HG03025 (cell line): ENCODE results near the gene FCGR2B.
"Not testable (repeated sequence)": the region's sequence is repeated elsewhere in the genome, so short reads cannot be mapped to it uniquely, and the experiment has no call there.

Experiments
- ATAC-seq: cut with Tn5 transposase; IDR thresholded peaks from one replicate; pipeline ENCODE4 v1.9.1; 2021; ENCODE audit warnings: mild to moderate bottlenecking, moderate library complexity; ENCODE audit not compliant: unreplicated experiment, low FRiP score

FCGR2B gene

DNA sequence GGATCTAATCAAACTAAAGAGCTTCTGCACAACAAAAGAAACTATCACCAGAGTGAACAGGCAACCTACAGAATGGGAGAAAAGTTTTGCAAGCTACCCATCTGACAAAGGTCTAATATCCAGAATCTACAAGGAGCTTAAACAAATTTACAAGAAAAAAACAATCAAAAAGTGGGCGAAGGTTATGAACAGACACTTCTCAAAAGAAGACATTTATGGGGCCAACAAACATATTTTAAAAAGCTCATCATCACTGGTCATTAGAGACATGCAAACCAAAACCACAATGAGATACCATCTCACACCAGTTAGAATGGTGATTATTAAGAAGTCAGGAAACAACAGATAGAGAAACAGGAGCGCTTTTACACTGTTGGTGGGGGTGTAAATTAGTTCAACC is 35.4 kb downstream of the FCGR2B start:
- ATAC-seq, result not testable (repeated sequence)

DNA sequence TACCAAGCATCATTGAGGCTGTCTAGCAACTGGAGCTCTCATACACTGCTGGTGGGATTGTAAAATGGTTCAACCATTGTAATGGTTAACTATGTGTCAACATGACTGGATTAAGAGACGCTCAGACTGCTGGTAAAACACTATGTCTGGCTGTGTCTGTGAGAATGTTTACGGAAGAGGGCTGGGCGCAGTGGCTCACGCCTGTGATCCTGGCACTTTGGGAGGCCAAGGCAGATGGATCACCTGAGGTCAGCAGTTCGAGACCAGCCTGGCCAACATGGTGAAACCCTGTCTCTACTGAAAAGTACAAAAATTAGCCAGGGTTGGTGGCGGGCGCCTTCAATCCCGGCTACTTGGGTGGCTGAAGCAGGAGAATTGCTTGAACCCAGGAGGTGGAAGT is 39.3 kb downstream of the FCGR2B start:
- no peak for ATAC-seq

DNA sequence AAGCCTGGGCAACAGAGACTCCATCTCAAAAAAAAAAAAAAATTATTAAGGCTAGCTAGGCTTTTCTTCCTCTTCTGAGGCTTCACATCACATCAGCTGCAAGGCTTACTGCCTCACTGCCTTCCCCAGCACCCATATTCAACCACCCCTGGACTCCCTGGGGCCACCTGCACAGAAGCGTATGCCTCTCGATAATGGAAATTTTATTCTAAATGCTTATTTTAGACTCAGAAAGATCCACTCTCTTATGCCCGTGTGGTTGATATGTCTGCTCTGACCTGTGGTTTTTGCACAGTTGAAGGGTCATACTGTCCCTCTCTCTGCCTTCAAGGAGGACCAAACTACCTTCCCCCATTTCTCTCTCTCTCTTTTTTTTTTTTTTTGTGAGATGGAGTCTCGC is 42.6 kb downstream of the FCGR2B start:
- ATAC-seq, result no peak

DNA sequence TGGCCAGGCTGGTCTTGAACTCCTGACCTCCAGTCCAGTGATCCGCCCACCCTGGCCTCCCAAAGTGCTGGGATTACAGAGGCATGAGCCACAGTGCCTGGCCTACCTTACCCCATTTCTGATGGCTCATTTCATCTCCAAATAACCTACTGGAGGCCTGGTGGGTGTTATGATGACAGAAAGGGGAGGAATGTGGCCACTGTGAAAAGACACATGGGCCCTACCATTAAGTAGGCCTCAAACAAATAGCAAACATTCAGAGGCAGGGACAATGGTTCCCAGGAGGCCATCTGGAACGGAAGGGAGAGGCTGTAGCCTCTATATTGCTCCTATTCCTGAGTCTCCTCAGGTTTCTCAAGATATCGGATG is 43.2 kb downstream of the FCGR2B start:
- ATAC-seq, result no peak

DNA sequence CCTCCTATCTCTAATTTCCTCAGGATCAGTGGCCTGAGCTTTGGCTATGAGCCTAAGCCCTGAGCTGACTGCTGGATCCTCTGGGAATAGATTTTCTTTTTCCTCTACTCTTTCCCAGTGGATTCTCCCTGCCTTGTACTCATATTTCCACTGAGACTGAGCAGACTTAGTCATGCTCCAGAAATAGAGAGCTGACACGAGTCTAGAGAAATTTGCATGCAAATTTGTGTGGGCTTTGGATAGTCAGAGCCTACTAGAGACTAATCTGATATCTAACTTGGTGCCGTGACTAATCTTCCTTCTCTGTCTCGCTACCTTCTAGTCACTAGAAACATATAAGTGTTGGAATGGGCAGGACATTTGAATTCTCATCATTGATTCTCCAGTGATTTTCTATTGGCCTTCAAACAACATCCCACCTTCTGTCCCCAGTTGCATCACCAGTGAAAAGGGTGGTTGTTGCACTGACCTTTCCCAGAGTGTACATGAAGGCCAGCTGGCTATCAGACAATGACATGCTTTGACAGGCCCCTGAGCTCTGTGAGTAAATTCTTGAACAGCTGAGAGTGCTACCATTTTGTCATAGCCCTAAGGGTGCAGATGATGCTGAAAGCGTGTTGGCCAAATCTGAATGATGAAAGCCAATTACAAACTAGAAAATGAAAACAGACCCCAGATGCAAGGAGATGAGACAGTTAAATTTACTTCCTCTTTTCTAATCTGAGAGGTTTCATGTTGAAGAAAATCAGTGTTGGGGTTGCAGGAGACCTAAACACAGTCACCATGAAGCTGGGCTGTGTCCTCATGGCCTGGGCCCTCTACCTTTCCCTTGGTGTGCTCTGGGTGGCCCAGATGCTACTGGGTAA is 43.8 kb downstream of the FCGR2B start, which contains the start of gene FCRLA:
Gene FCRLA, plus strand, starts transcription at position 748 of the 866 bp plus-strand sequence. Its CDS starts 36 bp downstream, at position 784.
- peak; percentile 54 for ATAC-seq

DNA sequence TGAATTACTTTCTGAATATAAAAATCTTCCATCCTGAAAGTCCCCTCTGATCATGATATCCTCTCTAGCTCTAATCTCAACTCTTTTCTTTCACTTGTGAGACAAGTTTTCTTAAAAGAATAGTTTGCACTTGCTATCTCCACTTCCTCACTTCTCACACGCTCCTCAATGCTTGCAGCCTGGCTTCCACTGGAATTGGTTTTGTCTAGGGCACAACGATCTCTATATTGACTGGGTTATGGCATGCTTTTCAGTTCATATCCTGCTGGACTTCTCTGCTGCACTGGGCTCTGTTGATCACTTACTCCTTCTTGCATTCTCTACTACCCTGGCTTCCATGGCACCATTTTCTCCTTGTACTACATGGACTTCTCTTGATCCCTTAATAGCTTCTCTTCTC is 44.6 kb downstream of the FCGR2B start:
- no peak for ATAC-seq

DNA sequence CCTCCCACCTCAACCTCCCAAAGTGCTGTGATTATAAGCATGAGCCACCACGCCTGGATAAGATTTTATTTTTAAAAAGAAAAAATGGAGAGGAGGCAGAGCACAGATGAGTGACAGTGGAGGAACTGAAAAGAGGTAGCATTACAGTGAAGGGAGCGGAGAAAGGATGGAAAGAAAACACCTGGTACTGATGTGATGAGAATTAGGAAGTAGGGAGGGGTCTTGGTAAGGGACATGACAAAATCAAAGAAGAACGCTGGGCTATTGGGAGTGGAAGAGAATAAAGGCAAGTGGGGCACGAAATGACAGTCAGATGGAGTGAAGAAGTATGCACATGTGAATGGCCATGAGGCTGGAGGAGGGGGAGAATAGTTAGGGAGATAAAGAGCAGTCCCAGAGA is 46.4 kb downstream of the FCGR2B start:
- no peak for ATAC-seq

DNA sequence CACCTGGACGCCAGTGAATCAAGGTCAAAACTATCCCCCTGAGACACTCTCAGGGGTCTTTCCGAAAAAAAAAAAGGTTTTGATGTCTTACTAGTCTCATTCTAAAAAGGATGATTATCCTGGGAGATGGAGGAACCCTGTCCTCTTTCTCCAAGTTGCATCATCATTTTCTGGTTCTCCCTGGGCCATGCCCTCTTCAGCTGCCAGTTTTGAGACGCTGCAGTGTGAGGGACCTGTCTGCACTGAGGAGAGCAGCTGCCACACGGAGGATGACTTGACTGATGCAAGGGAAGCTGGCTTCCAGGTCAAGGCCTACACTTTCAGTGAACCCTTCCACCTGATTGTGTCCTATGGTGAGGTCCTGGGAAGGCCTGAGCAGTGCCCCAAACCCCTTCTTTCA is 47.6 kb downstream of the FCGR2B start:
- ATAC-seq, result no peak

DNA sequence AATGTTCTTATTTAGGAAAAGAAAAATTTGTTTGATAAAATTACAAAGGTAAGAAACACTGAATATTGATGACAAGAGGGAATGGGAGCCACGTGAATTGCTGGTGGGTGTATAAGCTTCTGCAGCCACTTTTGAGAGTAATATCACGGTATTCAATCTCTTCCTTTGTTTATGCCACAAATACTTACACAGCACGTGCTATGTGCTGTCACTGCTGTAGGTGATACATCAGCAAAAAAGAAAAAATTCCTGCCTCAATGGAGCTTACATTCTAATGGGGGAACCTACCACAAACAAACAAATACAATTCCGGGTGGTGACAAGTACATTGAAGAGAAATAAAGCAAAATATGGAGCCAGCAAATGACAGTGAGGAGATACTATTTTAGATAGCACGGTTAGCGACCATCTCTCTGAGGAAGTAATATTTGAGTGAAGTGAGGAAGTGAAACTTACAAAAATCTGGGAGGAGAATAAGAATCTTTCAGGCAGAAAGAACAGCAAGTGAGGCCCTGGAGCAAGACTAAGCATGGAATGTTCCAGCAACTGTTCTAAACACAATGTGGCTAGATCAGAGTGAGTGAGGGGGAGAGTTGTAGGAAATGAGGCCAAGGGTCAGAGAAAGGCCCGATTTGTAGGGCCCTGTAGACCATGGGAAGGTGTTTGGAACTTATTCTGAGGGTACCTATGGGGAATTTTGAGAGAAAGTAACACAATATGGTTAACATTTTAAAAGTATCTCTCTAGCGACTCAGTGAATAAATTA is 55.8 kb downstream of the FCGR2B start:
- ATAC-seq, result no peak

DNA sequence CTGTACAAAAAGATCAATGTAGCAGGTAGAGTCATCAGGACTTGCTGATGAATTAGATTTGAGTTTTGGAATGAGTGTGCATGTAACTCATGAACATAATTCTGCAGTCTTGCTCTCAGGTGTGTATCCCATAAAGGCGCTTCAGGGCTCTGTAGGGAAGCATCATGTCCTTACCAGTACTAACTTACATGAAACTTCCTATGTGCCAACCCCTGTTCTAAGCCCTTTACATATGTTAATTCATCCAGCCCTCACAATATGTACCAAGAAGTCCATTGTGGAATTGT is 56.3 kb downstream of the FCGR2B start:
- no peak for ATAC-seq

DNA sequence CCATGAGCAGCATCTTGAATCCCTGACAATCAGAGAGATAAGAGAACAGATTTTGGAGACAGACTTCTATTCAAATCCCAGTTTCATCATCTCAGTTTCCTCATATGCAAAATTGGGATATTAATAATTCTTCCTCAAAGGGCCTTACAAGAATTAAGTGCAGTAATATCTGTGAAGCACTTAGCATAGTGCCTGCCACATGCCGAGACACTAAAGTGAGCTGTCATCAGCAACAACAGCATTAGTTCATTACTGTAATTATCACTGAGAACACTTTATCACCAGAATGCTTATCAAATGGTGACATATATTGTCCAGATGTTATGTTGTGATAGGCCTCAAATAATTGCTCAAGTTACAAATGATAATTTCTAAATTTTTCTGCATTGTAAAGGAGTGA is 57.5 kb downstream of the FCGR2B start:
- no peak for ATAC-seq

DNA sequence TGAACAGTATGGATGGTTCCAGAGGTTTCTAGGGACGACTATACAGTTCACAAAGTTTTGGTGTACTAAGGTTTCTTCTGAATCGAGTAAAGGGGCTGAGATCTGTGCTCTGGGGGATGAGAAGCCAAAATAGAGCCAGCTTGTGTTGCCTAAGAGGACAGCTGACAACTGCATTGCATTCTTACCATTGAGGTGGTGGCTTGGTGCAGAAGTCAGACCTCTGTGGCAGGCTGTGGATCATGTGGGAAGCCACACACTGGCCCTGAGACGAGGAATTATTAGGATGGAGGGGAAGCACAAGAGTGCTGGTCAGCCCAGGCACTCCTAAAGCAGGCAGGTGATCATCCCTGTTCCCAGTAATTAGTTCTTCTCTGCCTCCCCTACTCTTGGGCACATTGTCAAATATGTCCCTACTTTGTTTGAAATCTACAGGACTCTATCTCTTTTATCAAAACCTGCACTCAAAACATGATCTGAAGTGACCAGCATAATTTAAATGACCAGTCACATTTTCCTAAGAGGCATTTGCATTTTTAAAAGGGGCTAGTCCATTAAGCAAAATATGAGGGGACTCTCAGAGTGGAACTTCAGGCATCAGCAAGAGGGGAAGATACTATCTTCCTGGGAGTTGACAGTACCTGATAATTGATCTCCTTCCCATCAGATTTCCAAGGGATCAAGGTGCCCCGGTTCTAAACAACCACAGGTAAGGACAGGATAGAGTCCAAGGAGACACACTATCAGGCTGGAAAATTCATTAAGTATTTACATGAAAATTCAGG is 58.2 kb downstream of the FCGR2B start, which contains the start of gene FCRLB:
Gene FCRLB, plus strand, starts transcription at position 589 of the 782 bp plus-strand sequence. CDS start 1,129 bp downstream, outside the sequence.
- ATAC-seq, result no peak

DNA sequence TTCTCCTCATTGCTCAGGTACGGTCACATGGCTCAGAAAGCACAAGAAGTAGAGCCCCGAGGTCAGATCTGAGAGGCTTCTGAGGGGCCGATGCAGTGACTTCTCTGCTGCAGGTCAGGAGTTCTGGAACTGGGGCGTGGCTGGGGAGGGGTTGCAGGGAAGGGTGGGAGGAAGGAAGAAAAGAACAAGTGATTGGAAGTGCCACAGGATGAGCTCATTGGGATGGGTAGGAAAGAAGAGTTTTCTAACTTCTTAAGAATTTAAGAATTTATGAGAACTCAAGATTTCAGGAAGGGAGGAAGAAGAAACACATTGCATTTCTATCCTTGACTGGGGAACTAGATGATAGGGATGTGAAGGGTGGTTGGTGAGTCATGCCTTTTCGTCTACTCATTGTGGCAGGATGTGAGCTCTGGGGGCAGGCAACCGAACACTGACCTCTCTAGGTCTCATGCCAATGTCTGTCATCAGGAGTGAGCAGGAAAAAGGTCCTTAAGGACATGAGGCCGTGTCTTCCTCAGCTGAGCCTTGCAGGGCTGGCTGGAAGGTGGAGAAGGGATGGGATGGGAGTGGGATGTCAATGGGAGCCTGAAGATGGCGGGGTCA is 58.9 kb downstream of the FCGR2B start:
- ATAC-seq, result no peak

DNA sequence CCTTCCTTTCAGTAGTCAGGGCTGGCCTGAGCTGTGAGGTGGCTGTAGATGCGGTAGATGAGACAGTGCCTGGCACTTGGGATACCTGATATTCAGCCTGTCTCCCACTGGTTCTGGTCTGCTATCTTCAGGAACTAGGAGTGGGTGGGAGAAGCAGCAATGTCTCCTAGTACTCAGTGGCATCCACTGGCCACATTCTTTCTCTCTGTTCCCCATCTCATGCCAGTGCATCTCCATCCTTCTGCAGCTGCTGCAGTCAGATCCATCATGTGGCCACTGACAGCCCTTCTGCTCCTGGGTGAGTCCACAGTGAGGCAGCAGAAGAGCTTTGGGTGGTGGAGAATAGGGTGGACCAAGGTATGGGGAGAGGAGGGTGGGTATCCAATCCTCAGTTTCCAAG is 59.5 kb downstream of the FCGR2B start:
- no peak for ATAC-seq

DNA sequence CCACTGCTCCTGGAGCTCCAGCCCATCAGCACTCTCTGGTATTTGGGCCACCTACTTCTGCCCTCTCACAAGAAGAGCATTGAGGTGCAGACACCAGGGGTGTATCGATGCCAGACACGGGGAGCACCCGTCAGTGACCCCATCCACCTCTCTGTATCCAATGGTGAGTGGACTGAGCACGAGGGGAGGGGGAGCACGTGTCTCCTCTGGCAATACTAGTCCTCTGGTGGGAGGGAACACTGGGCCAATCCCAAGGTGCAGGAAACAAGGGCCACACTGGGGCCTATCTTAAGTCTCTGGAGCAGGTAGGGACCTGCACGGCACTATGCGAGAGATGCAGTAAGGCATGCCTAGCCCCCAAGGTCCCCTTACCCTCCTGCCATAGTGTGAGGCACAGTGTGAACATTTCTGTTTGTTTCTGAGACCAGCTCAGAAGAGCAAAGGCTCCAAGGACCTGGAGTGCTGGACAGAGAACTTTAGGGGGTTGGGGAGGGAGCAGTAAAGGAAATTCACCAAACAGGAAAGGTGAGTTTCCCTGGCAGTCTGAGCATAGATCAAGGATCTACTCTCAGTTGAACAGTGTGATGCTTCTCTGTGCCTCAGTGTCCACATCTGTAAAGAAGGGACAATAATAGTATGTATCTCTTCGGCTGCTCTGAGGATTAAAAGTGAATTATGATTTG is 60.7 kb downstream of the FCGR2B start:
- ATAC-seq, result no peak

DNA sequence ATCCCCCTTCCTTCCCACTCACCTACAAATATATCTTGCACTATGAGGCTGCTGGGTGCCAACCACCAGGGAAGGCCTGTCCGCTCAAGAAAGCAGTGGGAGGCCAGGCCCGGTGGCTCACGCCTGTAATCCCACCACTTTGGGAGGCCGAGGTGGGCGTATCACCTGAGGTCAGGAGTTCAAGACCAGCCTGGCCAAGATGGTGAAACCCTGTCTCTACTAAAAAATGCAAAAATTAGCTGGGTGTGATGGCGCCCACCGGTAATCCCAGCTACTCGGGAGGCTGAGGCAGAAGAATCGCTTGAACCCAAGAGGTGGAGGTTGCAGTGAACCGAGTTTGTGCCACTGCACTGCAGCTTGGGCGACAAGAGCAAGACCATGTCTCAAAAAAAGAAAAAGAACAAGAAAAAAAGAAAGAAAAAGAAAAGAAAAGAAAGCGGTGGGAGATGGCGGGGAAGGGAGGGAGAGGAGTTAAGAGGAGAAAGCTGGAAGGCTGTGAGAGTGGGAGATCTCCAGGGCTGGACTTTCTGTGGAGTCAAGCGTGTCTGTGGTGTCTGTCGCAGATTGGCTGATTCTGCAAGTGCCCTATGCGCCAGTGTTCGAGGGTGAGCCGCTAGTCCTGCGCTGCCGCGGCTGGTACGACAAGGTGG is 62.4 kb downstream of the FCGR2B start:
- not testable (repeated sequence) for ATAC-seq

DNA sequence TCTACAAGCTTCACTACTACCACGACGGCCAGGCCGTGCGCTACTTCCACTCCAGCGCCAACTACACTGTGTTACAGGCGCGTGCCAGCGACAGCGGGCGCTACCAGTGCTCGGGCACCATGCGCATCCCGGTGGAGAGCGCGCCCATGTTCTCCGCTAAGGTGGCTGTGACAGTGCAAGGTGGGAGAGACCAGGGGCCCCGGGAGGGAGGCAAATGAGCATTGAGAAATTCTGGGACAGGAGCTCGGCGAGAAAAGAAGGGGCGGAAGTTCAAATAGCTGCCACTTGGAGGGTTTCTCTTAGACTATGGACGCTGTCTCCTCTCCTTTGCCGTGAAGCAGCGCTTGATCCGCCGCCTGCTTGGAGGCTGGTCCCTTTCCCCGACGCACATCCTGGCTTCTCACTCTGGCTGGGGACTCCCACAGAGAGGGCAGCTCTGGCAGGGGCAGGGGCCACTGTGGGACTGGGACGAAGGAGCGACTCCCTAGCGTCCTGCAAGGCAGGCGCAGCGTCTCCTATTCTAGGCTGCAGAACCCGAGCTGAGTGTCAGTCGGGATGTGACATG is 63.0 kb downstream of the FCGR2B start:
- peak; percentile 23 for ATAC-seq

DNA sequence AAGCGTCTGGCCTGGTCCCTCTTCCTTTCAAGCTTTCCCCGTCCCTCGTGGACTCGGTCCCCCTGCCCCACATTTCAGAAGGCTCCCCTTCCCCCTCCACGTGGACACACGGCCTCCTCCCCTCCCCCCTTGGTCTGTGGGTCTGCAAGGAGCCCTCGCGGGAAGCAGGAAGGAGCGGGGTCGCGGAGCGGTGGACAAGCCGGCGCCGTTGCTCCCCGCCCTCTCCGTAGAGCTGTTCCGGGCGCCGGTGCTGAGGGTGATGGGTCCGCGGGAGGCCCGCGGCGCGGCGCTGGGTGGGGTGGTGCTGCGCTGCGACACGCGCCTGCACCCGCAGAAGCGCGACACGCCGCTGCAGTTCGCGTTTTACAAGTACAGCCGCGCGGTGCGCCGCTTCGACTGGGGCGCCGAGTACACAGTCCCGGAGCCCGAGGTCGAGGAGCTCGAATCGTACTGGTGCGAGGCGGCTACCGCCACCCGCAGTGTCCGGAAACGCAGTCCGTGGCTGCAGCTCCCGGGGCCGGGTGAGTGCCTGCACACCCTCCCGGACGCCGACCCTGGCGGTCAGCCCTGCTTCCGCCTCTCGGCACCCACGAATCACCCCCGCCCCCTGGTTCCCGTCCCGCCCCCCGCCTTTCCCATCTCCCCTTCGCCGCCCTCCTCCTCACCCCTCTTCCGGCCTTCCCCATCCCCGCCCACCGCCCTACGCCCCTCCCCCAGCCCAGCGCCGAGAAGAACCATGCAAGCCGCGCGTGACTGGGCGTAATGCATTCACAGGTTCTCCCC is 63.7 kb downstream of the FCGR2B start:
- ATAC-seq, result peak; percentile 48
